ENCODE measurements around the gene CAMTA1.

The CAMTA1 gene

DNA sequence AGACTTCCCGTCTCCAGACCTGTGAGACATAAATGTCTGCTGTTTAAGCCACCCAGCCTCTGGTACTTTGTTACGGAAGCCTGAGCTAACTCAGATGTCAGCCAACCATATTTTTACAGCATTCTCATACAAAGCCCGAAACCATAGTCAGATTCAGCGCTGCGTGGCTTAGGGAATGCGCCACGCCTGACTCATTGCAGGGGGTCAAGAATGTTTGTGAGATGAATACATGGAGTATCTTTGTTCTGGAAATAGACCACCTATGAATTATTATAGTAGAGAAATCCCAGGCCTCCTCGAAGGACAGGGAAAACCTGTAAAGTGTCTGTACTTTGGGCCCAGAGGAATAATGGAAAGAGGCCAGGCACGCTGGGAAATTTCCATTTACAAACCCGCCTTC lies 434.8 kb downstream of the CAMTA1 start:
- peaks cover 0 to 3% of the 10 kb centered on the region in 2 donors for H3K27me3 ChIP-seq (ENCODE audit: control insufficient read depth in 1 of 2, insufficient read depth in 2 of 2, low read length in 2 of 2)
- H3K9ac ChIP-seq (ENCODE audit: low read length in 2 of 2), result no peak overlapping the region
- H3K9me3 ChIP-seq (ENCODE audit: control insufficient read depth in 2 of 2, low read length in 2 of 2), result no peaks in the 10 kb centered on the region
- H3K4me3 ChIP-seq (ENCODE audit: low read length in 2 of 2), result no peak overlapping the region
- peaks cover 2% of the 10 kb centered on the region for H3K4me1 ChIP-seq (ENCODE audit: control insufficient read depth, insufficient read depth, low read length)
- no peaks in the 10 kb centered on the region for H3K36me3 ChIP-seq (ENCODE audit: control insufficient read depth in 2 of 2, insufficient read depth in 2 of 2, low read length in 2 of 2)
- no peak overlapping the region for H3K27ac ChIP-seq (ENCODE audit: low read length)

DNA sequence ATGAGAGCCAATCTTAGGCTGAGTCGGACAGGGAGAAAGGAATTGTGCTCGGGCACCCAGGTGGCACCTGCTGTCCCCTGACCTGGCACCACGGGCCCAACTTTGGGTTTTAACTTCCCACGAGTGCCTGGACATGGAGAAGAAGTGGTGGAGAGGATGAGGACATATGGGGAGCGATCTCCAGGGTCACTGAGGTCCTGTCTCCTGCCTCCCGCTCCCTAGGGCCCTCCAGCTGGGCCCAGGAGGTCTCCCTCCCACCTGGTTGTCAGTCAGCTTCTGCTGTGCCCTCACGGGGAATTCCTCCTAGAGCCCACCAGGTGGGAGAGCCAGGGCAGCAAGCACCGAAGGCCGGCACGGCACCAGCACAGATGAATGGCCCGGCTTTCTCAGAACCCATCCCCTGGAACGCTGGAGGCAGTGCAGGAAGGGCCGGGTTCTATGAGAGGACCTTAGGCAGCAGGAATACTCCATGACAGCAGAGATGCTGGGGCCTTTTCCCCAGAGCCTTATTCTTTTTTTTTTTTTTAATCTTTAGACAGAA lies 435.5 kb downstream of the CAMTA1 start:
- Histone ChIP-seq H3K9ac (ENCODE audit: low read length in 2 of 2) (no peak overlapping the region), H3K36me3 (ENCODE audit: control insufficient read depth in 2 of 2, insufficient read depth in 2 of 2, low read length in 2 of 2) (no peaks in the 10 kb centered on the region), H3K4me3 (ENCODE audit: low read length in 2 of 2) (no peak overlapping the region), H3K4me1 (ENCODE audit: control insufficient read depth, insufficient read depth, low read length) (peaks cover 2% of the 10 kb centered on the region), H3K27ac (ENCODE audit: low read length) (no peak overlapping the region), H3K9me3 (ENCODE audit: control insufficient read depth in 2 of 2, low read length in 2 of 2) (no peaks in the 10 kb centered on the region), H3K27me3 (ENCODE audit: control insufficient read depth in 1 of 2, insufficient read depth in 2 of 2, low read length in 2 of 2) (peaks cover 0 to 6% of the 10 kb centered on the region in 2 donors)

GRCh38 chr1:7221826-7222694 lies 436.8 kb downstream of the CAMTA1 start:
- H3K27ac ChIP-seq (ENCODE audit: low read length), result no peak overlapping the region
- no peak overlapping the region for H3K9ac ChIP-seq (ENCODE audit: low read length in 2 of 2)
- no peaks in the 10 kb centered on the region for H3K9me3 ChIP-seq (ENCODE audit: control insufficient read depth in 2 of 2, low read length in 2 of 2)
- peaks cover 0 to 5% of the 10 kb centered on the region in 2 donors for H3K27me3 ChIP-seq (ENCODE audit: control insufficient read depth in 1 of 2, insufficient read depth in 2 of 2, low read length in 2 of 2)
- H3K4me3 ChIP-seq (ENCODE audit: low read length in 2 of 2), result no peak overlapping the region
- H3K4me1 ChIP-seq (ENCODE audit: control insufficient read depth, insufficient read depth, low read length), result peaks cover 2% of the 10 kb centered on the region
- no peaks in the 10 kb centered on the region for H3K36me3 ChIP-seq (ENCODE audit: control insufficient read depth in 2 of 2, insufficient read depth in 2 of 2, low read length in 2 of 2)

- peaks cover 2% of the 10 kb centered on the region for H3K4me1 ChIP-seq (ENCODE audit: control insufficient read depth, insufficient read depth, low read length)
- H3K27me3 ChIP-seq (ENCODE audit: control insufficient read depth in 1 of 2, insufficient read depth in 2 of 2, low read length in 2 of 2), result peaks cover 0 to 5% of the 10 kb centered on the region in 2 donors
- no peaks in the 10 kb centered on the region for H3K9me3 ChIP-seq (ENCODE audit: control insufficient read depth in 2 of 2, low read length in 2 of 2)
- no peaks in the 10 kb centered on the region for H3K36me3 ChIP-seq (ENCODE audit: control insufficient read depth in 2 of 2, insufficient read depth in 2 of 2, low read length in 2 of 2)
- H3K4me3 ChIP-seq (ENCODE audit: low read length in 2 of 2), result no peak overlapping the region
- no peak overlapping the region for H3K9ac ChIP-seq (ENCODE audit: low read length in 2 of 2)
- H3K27ac ChIP-seq (ENCODE audit: low read length), result no peak overlapping the region
Measured at GRCh38 chr1:7222695-7223015, 437.4 kb downstream of the CAMTA1 start.

- no peak overlapping the region for H3K9ac ChIP-seq (ENCODE audit: low read length in 2 of 2)
- peaks cover 0 to 5% of the 10 kb centered on the region in 2 donors for H3K27me3 ChIP-seq (ENCODE audit: control insufficient read depth in 1 of 2, insufficient read depth in 2 of 2, low read length in 2 of 2)
- no peak overlapping the region for H3K4me3 ChIP-seq (ENCODE audit: low read length in 2 of 2)
- H3K4me1 ChIP-seq (ENCODE audit: control insufficient read depth, insufficient read depth, low read length), result peaks cover 2% of the 10 kb centered on the region
- no peak overlapping the region for H3K27ac ChIP-seq (ENCODE audit: low read length)
- no peaks in the 10 kb centered on the region for H3K9me3 ChIP-seq (ENCODE audit: control insufficient read depth in 2 of 2, low read length in 2 of 2)
- H3K36me3 ChIP-seq (ENCODE audit: control insufficient read depth in 2 of 2, insufficient read depth in 2 of 2, low read length in 2 of 2), result no peaks in the 10 kb centered on the region
Measured at GRCh38 chr1:7223334-7224080, 438.3 kb downstream of the CAMTA1 start.

DNA sequence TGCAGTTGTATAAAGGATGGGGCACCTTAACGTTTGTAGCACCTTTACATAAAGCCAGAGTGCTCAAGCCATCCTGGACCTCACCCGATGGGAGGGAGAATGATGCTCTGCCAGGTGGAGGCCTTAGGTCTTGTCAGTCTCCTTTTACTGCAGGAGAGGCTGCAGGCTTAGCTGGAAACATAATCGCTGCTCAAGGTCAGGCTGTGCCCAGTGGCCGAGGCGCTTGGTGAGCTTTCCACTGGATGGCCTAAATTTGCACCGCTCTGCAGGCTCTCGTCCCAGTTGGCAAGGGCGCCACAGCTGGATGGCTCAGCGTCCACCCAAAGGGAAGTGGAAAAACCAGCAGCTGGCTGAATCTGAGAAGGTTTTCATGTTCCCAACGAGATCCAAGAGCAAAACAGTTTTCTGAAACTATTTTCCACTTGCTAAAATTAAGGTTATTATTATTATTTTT lies 438.9 kb downstream of the CAMTA1 start:
- peaks cover 0 to 7% of the 10 kb centered on the region in 2 donors for H3K27me3 ChIP-seq (ENCODE audit: control insufficient read depth in 1 of 2, insufficient read depth in 2 of 2, low read length in 2 of 2)
- H3K9me3 ChIP-seq (ENCODE audit: control insufficient read depth in 2 of 2, low read length in 2 of 2), result no peaks in the 10 kb centered on the region
- no peak overlapping the region for H3K27ac ChIP-seq (ENCODE audit: low read length)
- H3K4me1 ChIP-seq (ENCODE audit: control insufficient read depth, insufficient read depth, low read length), result peaks cover 2% of the 10 kb centered on the region
- H3K9ac ChIP-seq (ENCODE audit: low read length in 2 of 2), result no peak overlapping the region
- no peak overlapping the region for H3K4me3 ChIP-seq (ENCODE audit: low read length in 2 of 2)
- H3K36me3 ChIP-seq (ENCODE audit: control insufficient read depth in 2 of 2, insufficient read depth in 2 of 2, low read length in 2 of 2), result no peaks in the 10 kb centered on the region

DNA sequence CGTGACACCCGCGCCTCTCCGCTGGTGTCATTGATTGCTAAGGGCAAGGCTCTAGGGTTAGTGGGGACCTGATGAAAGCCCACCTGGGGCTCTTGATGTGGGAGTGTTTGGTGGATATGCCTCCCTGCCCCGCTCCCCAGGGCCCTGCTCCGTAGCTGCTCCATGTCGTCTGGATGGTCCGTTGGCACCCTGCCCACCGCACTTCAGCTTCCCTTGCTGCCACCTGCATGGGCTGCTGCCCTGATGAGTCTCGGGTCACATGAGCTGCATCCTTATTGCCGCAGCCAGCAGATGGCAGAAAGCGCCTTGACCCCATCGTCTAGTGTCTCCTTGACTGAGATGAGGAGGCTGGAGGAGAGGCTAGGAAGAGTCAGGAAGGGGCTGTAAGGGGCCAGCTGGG lies 439.4 kb downstream of the CAMTA1 start:
- Histone ChIP-seq H3K27ac (ENCODE audit: low read length) (no peak overlapping the region), H3K4me1 (ENCODE audit: control insufficient read depth, insufficient read depth, low read length) (peaks cover 2% of the 10 kb centered on the region), H3K9ac (ENCODE audit: low read length in 2 of 2) (no peak overlapping the region), H3K4me3 (ENCODE audit: low read length in 2 of 2) (no peak overlapping the region), H3K27me3 (ENCODE audit: control insufficient read depth in 1 of 2, insufficient read depth in 2 of 2, low read length in 2 of 2) (peaks cover 0 to 7% of the 10 kb centered on the region in 2 donors), H3K9me3 (ENCODE audit: control insufficient read depth in 2 of 2, low read length in 2 of 2) (no peaks in the 10 kb centered on the region), H3K36me3 (ENCODE audit: control insufficient read depth in 2 of 2, insufficient read depth in 2 of 2, low read length in 2 of 2) (no peaks in the 10 kb centered on the region)

DNA sequence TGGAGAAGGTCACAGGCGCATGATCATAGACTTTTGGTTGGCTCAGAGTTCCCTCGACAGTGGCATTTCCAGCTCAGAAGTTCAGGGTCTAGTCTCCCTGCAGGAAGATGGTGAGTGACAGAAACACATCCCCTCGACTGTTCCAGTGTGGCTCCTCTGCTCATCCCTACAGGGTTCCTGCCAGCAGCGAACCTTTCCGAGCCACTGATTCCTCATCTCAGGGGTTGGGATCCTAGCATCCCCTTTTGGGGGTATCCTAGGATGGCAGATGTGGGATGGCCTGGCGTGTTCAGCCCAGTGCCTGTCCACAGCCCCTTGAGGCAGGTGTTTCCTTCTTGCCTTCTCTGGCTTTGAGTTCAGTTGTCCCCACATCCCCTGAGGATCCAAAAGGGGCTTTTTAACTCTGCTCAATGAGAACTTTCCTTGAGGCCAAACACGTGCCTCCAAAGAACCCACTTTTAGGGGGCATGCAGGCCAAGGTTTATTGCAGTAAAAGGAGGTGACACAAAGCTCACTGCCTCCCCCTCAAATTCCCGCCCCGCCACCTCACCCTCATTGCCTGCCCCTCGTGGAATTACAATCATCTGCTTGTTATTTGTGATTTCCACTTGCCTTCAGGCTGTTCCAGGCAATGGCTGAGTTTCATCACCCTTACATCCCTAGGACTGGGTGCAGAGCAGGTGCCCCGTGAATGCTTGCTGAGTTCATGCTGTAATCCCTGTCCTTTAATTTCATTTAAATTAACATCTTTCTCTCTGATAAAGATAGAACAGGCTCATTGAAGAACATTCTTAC lies 440.7 kb downstream of the CAMTA1 start:
- Histone ChIP-seq H3K27ac (ENCODE audit: low read length) (no peak overlapping the region), H3K9me3 (ENCODE audit: control insufficient read depth in 2 of 2, low read length in 2 of 2) (no peaks in the 10 kb centered on the region), H3K4me1 (ENCODE audit: control insufficient read depth, insufficient read depth, low read length) (no peaks in the 10 kb centered on the region), H3K27me3 (ENCODE audit: control insufficient read depth in 1 of 2, insufficient read depth in 2 of 2, low read length in 2 of 2) (peaks cover 0 to 7% of the 10 kb centered on the region in 2 donors), H3K4me3 (ENCODE audit: low read length in 2 of 2) (no peak overlapping the region), H3K9ac (ENCODE audit: low read length in 2 of 2) (no peak overlapping the region), H3K36me3 (ENCODE audit: control insufficient read depth in 2 of 2, insufficient read depth in 2 of 2, low read length in 2 of 2) (no peaks in the 10 kb centered on the region)

DNA sequence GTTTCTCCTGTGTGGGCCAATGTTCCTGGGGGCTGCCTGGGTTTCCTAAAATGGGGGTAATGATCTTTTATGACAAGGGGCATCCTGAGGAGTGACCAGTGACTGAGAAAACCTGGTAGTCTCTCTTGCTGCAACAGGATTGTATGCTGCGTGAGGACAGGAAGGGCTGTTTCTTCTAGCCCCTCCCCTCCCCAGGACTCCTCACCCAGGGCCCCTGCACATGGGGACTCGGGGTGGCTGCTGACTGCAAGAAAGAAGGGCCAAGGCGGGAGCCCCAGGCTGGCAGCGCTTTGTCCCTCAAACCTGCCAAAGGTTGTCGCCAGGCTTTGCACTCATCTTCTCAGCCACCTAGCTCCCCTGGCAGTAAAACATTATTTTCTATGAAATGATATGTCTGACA lies 442.4 kb downstream of the CAMTA1 start:
- H3K9ac ChIP-seq (ENCODE audit: low read length in 2 of 2), result no peak overlapping the region
- no peaks in the 10 kb centered on the region for H3K9me3 ChIP-seq (ENCODE audit: control insufficient read depth in 2 of 2, low read length in 2 of 2)
- no peak overlapping the region for H3K27ac ChIP-seq (ENCODE audit: low read length)
- H3K27me3 ChIP-seq (ENCODE audit: control insufficient read depth in 1 of 2, insufficient read depth in 2 of 2, low read length in 2 of 2), result peaks cover 0 to 7% of the 10 kb centered on the region in 2 donors
- H3K36me3 ChIP-seq (ENCODE audit: control insufficient read depth in 2 of 2, insufficient read depth in 2 of 2, low read length in 2 of 2), result no peaks in the 10 kb centered on the region
- H3K4me3 ChIP-seq (ENCODE audit: low read length in 2 of 2), result no peak overlapping the region
- no peaks in the 10 kb centered on the region for H3K4me1 ChIP-seq (ENCODE audit: control insufficient read depth, insufficient read depth, low read length)

GRCh38 chr1:7228252-7228961 lies 443.2 kb downstream of the CAMTA1 start:
- Histone ChIP-seq H3K9ac (ENCODE audit: low read length in 2 of 2) (no peak overlapping the region), H3K27me3 (ENCODE audit: control insufficient read depth in 1 of 2, insufficient read depth in 2 of 2, low read length in 2 of 2) (peaks cover 0 to 6% of the 10 kb centered on the region in 2 donors), H3K9me3 (ENCODE audit: control insufficient read depth in 2 of 2, low read length in 2 of 2) (no peaks in the 10 kb centered on the region), H3K4me1 (ENCODE audit: control insufficient read depth, insufficient read depth, low read length) (no peaks in the 10 kb centered on the region), H3K36me3 (ENCODE audit: control insufficient read depth in 2 of 2, insufficient read depth in 2 of 2, low read length in 2 of 2) (no peaks in the 10 kb centered on the region), H3K4me3 (ENCODE audit: low read length in 2 of 2) (no peak overlapping the region), H3K27ac (ENCODE audit: low read length) (no peak overlapping the region)
